RWPE2 (cell line): Measurements from ENCODE around the gene RFWD3.

Source experiments
- ATAC-seq: fragments of 200-7000 bp; cut with Tn5 transposase; 3 replicates; pipeline ENCODE4 v1.9.1; 2021; ENCODE audit warnings: low read depth
- DNase-seq: peaks from one replicate; pipeline ENCODE4 v3.0.0-alpha.2; 2020; ENCODE audit warnings: low spot score
- H3K27ac ChIP-seq: fragments of 450-650 bp; 2 replicates; pipeline ENCODE4 v1.5.1; 2017; ENCODE audit warnings: mild to moderate bottlenecking; ENCODE audit not compliant: poor library complexity, severe bottlenecking
- H3K27me3 ChIP-seq: fragments of 250-450 bp; sonication (Bioruptor Pico); 2 replicates; pipeline ENCODE4 v1.5.1; 2021; ENCODE audit warnings: mild to moderate bottlenecking, moderate library complexity; ENCODE audit not compliant: insufficient read depth, poor library complexity, severe bottlenecking
- H3K36me3 ChIP-seq: fragments of 250-450 bp; sonication (Bioruptor Pico); 2 replicates; pipeline ENCODE4 v1.5.1; 2020; ENCODE audit warnings: low read depth, mild to moderate bottlenecking, moderate library complexity
- H3K4me1 ChIP-seq: fragments of 250-450 bp; sonication (Bioruptor Pico); 2 replicates; pipeline ENCODE4 v1.5.1; 2021; ENCODE audit warnings: mild to moderate bottlenecking, moderate library complexity; ENCODE audit not compliant: insufficient read depth, poor library complexity, severe bottlenecking
- H3K4me3 ChIP-seq: fragments of 250-450 bp; sonication (Bioruptor Pico); 2 replicates; pipeline ENCODE4 v1.5.1; 2021; ENCODE audit warnings: mild to moderate bottlenecking, moderate library complexity; ENCODE audit not compliant: severe bottlenecking
- H3K9me3 ChIP-seq: fragments of 250-450 bp; sonication (Bioruptor Pico); 2 replicates; pipeline ENCODE4 v1.5.1; 2021; ENCODE audit warnings: mild to moderate bottlenecking, moderate library complexity; ENCODE audit not compliant: severe bottlenecking
- TF ChIP-seq, protein P1 (sequence below): fragments of 450-650 bp; IDR thresholded peaks from one replicate; pipeline ENCODE4 v1.5.1; 2017; ENCODE audit warnings: mild to moderate bottlenecking, moderate library complexity; ENCODE audit not compliant: poor library complexity, severe bottlenecking

The RFWD3 gene

DNA sequence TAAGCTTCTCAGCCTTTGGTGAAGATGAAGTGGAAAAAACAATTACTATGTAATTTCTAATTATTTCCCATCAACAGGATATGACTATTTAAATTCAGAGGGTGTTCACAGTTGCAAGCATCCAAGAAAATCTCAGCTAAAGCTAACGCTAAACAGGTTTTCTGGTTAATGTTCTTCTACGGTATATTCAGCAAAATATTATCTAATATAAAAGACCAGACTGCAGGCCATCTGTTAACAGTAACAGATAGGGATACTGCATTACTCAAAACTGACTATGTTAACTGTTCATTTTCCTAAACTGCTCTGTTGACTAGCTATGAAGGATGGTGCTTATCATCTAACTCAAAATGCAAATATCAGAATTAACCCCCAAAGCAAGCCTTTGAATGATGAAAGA lies 92.5 kb downstream of the RFWD3 start:
- TF ChIP-seq, protein P1, sequence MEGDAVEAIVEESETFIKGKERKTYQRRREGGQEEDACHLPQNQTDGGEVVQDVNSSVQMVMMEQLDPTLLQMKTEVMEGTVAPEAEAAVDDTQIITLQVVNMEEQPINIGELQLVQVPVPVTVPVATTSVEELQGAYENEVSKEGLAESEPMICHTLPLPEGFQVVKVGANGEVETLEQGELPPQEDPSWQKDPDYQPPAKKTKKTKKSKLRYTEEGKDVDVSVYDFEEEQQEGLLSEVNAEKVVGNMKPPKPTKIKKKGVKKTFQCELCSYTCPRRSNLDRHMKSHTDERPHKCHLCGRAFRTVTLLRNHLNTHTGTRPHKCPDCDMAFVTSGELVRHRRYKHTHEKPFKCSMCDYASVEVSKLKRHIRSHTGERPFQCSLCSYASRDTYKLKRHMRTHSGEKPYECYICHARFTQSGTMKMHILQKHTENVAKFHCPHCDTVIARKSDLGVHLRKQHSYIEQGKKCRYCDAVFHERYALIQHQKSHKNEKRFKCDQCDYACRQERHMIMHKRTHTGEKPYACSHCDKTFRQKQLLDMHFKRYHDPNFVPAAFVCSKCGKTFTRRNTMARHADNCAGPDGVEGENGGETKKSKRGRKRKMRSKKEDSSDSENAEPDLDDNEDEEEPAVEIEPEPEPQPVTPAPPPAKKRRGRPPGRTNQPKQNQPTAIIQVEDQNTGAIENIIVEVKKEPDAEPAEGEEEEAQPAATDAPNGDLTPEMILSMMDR, result no peak
- Histone ChIP-seq H3K9me3 (no peaks in the 10 kb centered on the region), H3K4me3 (no peak overlapping the region), H3K4me1 (peaks cover 18% of the 10 kb centered on the region), H3K27me3 (no peaks in the 10 kb centered on the region), H3K27ac (no peak overlapping the region), H3K36me3 (no peaks in the 10 kb centered on the region)
- ATAC-seq (no peak), DNase-seq (no peak)

DNA sequence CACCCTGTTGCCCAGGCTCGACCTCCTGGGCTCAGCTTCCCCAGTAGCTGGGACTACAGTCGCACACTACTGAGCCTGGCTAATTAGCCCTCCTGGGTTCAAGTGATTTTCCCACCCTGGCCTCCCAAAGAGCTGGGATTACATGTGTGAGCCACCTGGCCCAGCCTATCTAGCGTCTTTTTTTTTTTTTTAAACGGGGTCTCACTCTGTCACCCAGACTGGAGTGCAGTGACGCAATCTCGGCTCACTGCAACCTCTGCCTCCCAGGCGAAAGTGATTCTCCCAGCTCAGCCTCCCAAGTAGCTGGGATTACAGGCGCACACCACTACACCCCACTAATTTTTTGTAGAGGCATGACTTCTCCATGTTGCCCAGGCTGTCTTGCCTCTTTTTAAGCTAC lies 93.1 kb downstream of the RFWD3 start:
- Histone ChIP-seq H3K4me1 (peaks cover 21% of the 10 kb centered on the region), H3K27ac (no peak overlapping the region), H3K36me3 (no peaks in the 10 kb centered on the region), H3K4me3 (no peak overlapping the region), H3K27me3 (no peaks in the 10 kb centered on the region), H3K9me3 (no peaks in the 10 kb centered on the region)
- DNase-seq, result no peak
- TF ChIP-seq, protein P1, result no peak
- no peak for ATAC-seq
